Mammary epithelial cell (primary cell): ENCODE measurements around the gene HHAT.

Experiments
- EZH2 ChIP-seq: IDR thresholded peaks from 2 replicates; pipeline ENCODE4 v1.6.1; 2012; ENCODE audit warnings: low read length, inconsistent platforms, borderline replicate concordance
- TF ChIP-seq, protein P1 (sequence below), 2 donors: IDR thresholded peaks in 1 of 2; conservative IDR thresholded peaks in 1 of 2; 2 replicates each; pipeline ENCODE4 v1.5.1; 2011 to 2012; ENCODE audit warnings: inconsistent platforms in 2 of 2, low read length in 2 of 2, mild to moderate bottlenecking in 2 of 2, control low read depth in 1 of 2, low read depth in 1 of 2; ENCODE audit not compliant: insufficient read depth in 1 of 2; ENCODE audit errors: extremely low read depth in 1 of 2

GRCh38 chr1:210587566-210587965 is 258.9 kb downstream of the HHAT start:
- TF ChIP-seq, protein P1, sequence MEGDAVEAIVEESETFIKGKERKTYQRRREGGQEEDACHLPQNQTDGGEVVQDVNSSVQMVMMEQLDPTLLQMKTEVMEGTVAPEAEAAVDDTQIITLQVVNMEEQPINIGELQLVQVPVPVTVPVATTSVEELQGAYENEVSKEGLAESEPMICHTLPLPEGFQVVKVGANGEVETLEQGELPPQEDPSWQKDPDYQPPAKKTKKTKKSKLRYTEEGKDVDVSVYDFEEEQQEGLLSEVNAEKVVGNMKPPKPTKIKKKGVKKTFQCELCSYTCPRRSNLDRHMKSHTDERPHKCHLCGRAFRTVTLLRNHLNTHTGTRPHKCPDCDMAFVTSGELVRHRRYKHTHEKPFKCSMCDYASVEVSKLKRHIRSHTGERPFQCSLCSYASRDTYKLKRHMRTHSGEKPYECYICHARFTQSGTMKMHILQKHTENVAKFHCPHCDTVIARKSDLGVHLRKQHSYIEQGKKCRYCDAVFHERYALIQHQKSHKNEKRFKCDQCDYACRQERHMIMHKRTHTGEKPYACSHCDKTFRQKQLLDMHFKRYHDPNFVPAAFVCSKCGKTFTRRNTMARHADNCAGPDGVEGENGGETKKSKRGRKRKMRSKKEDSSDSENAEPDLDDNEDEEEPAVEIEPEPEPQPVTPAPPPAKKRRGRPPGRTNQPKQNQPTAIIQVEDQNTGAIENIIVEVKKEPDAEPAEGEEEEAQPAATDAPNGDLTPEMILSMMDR (conservative IDR thresholded peaks at IDR 0.05 in 1 of 2, IDR thresholded peaks at IDR 0.05 in 1 of 2; ENCODE audit: extremely low read depth in 1 of 2, insufficient read depth in 1 of 2, low read depth in 1 of 2, low read length in 2 of 2) = no peak
- no peak for TF ChIP-seq EZH2
